ENCODE results near the gene ZNF135.

GRCh38 chr19:58079792-58080191 is 20.7 kb downstream of the ZNF135 start:
- TF ChIP-seq CTCF (IDR thresholded peaks at IDR 0.05; ENCODE audit: poor library complexity) = no peak
- no peak for TF ChIP-seq EZH2phosphoT487 (IDR thresholded peaks at IDR 0.05; ENCODE audit: low read depth, severe bottlenecking, unreplicated experiment)
- no peak for TF ChIP-seq EZH2 (IDR thresholded peaks at IDR 0.05; ENCODE audit: borderline replicate concordance)
